Muscle of leg (tissue), 11 donors: ENCODE results near the gene LRRC3. TPM values are rescaled to one million over a fixed set of nuclear protein-coding genes. Genes with fewer than 3 reads are reported as not detected.
A peak's percentile ranks its signal among the peaks of the same experiment; 100 is the strongest.

Experiments
- DNase-seq: peaks from one replicate; pipeline ENCODE4 v3.0.0; 2013
- H3K27ac ChIP-seq: one replicate; pipeline ENCODE4 v1.5.1; 2013; ENCODE audit warnings: mild to moderate bottlenecking, low read length, control low read depth
- H3K27me3 ChIP-seq: one replicate; pipeline ENCODE4 v1.6.1; 2013; ENCODE audit warnings: low read length; ENCODE audit not compliant: control insufficient read depth, insufficient read depth
- H3K36me3 ChIP-seq: one replicate; pipeline ENCODE4 v1.6.1; 2013; ENCODE audit warnings: low read length; ENCODE audit not compliant: control insufficient read depth, insufficient read depth
- H3K4me1 ChIP-seq: one replicate; pipeline ENCODE4 v1.6.1; 2013; ENCODE audit warnings: low read length; ENCODE audit not compliant: control insufficient read depth, insufficient read depth
- H3K4me3 ChIP-seq: one replicate; pipeline ENCODE4 v1.5.1; 2013; ENCODE audit warnings: low read length, control low read depth
- H3K9me3 ChIP-seq: replicated peaks from 2 replicates; pipeline ENCODE4 v1.6.1; 2013; ENCODE audit warnings: low read depth, low read length; ENCODE audit not compliant: control insufficient read depth
- WGBS: methylation state at CpG from one replicate; pipeline ENCODE4 v1.1.5; 2013; ENCODE audit warnings: missing lambda C conversion rate; ENCODE audit not compliant: insufficient coverage; 5-methylcytosine and 5-hydroxymethylcytosine counted together
- polyA plus RNA-seq, 8 donors: library from polyadenylated mRNA; unstranded; fragments of 120-200 nt; gene quantifications; one replicate each; pipeline versions ENCODE4 v1.2.1 to v1.2.3, GENCODE V29; 2013; ENCODE audit warnings: inconsistent platforms in 1 of 8, low replicate concordance in 1 of 8; ENCODE audit not compliant: insufficient read length in 8 of 8, insufficient read depth in 1 of 8
- total RNA-seq: library from RNA; stranded (reverse); fragments of 120-200 nt; gene quantifications from one replicate; pipeline ENCODE4 v1.2.4, GENCODE V29; 2013

Gene LRRC3
- total and polyA plus RNA-seq, 9 donors, result 0.98 to 4.2 (median 2.5) TPM

DNA sequence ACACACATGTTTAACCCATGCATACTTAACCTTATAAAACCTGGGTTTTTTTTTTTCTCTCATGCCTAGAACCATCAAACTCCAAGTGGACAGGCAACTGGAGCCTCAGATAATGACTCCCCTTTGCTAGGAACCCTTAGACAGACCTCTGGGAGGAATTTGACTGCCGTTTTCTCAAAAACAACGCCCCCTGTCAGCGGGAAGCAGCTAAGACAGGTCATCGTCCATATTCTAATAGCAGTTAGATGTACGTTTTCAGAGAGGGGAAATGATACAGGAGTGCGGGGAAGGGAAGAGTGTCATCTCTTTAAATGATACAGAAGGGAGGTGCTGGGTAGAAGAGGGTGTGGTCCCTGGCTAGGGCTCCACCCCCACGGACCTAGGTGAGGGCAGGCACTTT lies 34.7 kb downstream of the LRRC3 start:
- Histone ChIP-seq H3K9me3 (peaks cover 16% of the 10 kb centered on the region), H3K36me3 (no peaks in the 10 kb centered on the region), H3K27me3 (peaks cover 8% of the 10 kb centered on the region), H3K4me3 (no peak overlapping the region), H3K27ac (no peak overlapping the region), H3K4me1 (no peaks in the 10 kb centered on the region)
- WGBS, result 31% methylated on average over 3 of the region's 7 CpGs
- DNase-seq, result no peak

DNA sequence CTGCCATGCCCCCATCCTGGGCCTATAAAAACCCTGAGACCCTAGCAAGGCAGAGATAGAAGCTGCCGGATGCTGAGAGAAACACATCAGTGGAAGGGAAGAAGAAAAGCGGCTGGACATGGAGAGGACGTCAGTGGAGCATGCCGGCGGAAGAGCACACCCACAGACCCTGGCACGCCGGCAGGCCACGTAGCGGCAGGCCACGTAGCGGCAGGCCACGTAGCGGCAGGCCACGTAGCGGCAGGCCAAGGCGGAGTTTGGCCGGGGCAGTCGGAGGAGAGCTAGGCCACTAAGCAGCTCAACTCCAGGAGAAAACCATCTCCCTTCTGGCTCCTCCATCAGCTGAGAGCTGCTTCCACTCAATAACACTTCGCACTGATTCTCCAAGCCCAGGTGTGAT lies 35.1 kb downstream of the LRRC3 start:
- Histone ChIP-seq H3K9me3 (peaks cover 16% of the 10 kb centered on the region), H3K4me1 (no peaks in the 10 kb centered on the region), H3K27me3 (peaks cover 5% of the 10 kb centered on the region), H3K27ac (no peak overlapping the region), H3K4me3 (no peak overlapping the region), H3K36me3 (no peaks in the 10 kb centered on the region)
- no peak for DNase-seq
- 94% methylated on average over 18 of the region's 19 CpGs for WGBS

DNA sequence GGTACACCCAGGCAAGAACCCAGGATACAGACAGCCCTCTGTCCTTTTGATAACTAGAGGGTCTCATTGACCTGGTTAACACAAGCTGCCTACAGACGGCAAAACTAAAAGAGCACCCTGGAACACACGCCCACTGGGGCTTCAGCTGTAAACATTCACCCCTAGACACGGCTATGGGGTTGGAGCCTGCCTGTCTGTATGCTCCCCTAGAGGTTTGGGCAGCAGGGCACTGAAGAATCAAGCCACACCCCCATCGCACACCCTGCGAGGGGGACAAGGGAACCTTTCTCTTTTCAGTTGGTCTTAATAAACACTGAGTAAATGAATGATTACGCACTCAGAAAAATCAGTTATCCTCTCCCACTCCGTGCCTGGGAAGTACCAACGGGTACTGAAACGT lies 35.5 kb downstream of the LRRC3 start:
- Histone ChIP-seq H3K27me3 (peaks cover 5% of the 10 kb centered on the region), H3K4me1 (no peaks in the 10 kb centered on the region), H3K36me3 (no peaks in the 10 kb centered on the region), H3K27ac (no peak overlapping the region), H3K9me3 (peaks cover 16% of the 10 kb centered on the region), H3K4me3 (no peak overlapping the region)
- 100% methylated on average over 1 of the region's 9 CpGs for WGBS
- DNase-seq, result no peak

DNA sequence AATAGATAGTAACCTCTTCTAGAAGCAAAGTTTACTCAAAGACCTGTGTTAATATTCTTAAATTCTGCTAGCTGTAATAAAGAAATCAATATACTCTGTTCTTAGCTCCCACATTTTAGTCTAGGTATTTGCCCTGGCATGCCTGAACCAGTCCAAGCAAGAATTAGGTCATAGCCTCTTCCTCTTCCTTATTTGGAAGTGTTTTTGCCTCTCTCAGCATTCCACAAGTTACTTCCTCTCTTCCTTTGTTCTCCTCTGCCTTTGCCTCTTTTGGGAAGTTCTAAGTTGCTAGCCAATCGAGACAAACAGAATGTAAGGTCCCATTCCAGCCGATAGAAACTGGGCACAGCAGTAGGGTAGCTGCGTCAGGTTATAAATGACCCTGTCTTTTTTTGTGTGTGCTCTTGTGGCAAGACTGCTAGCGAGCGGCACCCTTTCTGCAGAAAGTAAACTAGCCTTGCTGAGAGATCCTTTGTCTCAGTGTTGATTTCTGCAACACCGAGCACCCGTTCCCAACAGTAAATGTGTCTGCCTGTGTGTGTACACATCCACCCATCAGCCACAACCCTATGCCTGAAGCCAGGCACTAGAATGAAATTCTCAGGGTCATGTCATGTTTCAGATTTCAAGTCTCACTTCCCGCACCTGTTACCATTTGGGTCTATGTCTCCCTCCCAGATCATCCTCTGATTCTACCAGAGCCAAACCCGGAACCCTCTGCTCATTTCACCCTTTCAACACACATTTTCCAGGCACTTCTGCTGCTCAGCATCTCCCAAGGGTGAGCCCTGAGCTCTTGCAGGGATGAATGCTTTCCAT lies 37.5 kb downstream of the LRRC3 start:
- 87% methylated on average over 6 of the region's 9 CpGs for WGBS
- H3K4me1 ChIP-seq, result peaks cover 17% of the 10 kb centered on the region
- no peak overlapping the region for H3K27ac ChIP-seq
- H3K9me3 ChIP-seq, result peaks cover 16% of the 10 kb centered on the region
- no peak overlapping the region for H3K4me3 ChIP-seq
- peaks cover 11% of the 10 kb centered on the region for H3K27me3 ChIP-seq
- DNase-seq, result no peak
- no peaks in the 10 kb centered on the region for H3K36me3 ChIP-seq

DNA sequence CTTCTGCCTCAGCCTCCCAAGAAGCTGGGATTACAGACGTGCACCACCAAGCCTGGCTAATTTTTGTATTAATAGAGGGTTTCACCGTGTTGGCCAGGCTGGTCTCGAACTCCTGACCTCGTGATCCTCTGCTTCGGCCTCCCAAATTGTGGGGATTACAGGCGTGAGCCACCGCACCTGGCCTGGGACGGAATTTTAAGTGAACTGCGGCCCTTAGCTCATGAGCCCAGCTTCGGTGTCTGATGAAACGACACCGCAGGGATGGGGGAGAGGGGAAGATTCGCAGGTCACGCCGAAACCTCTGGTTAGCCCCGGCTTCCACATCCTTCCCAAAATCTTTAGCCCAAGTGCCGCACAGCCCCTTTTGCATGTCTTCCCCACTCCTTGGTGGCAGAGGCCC lies 39.1 kb downstream of the LRRC3 start:
- Histone ChIP-seq H3K27ac (no peak overlapping the region), H3K27me3 (peaks cover 16% of the 10 kb centered on the region), H3K36me3 (no peaks in the 10 kb centered on the region), H3K9me3 (peaks cover 16% of the 10 kb centered on the region), H3K4me1 (peaks cover 19% of the 10 kb centered on the region), H3K4me3 (no peak overlapping the region)
- no peak for DNase-seq
- 93% methylated on average over 8 of the region's 17 CpGs for WGBS

DNA sequence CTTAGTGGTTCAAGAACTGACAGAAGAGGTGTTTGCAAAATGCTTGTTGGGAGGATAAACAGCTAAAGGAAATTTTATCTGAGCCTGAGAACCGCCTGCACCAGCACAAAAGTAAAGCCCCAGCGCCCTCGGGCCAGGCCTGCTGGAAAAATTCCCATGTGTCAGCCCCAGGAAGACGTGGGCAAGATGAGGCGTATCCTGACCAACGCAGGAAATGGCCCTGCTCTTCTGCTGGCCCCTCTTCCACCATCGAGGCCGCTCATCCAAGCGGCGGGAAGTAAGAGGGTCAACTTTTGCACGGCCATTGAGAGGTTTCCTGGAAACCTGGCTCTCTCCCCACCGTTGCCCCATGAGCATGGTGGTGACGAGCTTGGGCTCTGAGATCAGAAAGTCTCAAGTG lies 39.6 kb downstream of the LRRC3 start:
- Histone ChIP-seq H3K27ac (no peak overlapping the region), H3K27me3 (peaks cover 16% of the 10 kb centered on the region), H3K9me3 (peaks cover 16% of the 10 kb centered on the region), H3K36me3 (no peaks in the 10 kb centered on the region), H3K4me3 (no peak overlapping the region), H3K4me1 (peaks cover 19% of the 10 kb centered on the region)
- 91% methylated on average over 13 of the region's 13 CpGs for WGBS
- DNase-seq, result no peak

DNA sequence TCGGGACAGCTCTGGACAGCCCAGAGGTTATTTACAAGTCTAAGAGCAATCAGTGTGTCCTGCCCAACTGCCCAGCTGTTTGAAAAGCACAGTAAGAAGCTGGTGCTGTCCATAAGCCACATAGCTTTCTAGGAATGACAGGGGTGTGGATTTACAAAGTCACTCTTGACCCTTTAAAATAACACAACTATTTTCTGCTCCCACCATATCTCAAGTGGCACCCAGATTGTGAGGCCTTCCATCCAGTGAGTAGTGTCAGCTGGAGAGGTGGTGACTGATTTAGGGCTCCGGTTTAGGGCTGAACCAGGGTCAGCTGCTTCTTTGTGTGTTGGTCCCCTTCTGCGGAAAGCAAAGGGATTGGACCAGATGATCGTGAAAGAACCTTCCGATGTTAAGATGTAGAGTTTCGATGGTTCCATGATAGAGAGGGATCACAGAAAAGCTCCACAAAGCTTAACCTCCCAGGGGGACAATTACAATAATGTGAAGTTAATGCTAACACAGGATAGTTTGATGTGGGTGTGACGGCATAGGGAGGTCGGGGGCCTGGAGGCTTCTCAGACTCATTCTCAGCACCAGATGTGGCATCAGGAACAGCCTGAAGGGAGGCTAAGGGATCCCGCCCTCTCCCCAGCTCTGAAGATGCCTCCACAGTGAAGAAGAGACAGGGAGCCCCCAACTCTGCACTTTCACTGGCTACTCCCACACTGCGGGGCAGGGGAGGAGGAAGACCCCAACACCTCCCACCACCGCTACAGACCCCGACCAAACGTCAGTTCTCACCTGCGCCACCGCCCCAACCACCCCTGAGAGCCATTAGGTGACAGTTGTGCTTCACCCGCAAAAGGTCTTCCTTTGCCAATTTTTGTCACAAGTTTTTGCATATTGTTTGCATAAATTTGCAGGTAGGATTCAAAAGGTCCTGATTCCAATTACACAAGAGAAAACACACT lies 40.6 kb downstream of the LRRC3 start:
- Histone ChIP-seq H3K9me3 (peaks cover 16% of the 10 kb centered on the region), H3K36me3 (no peaks in the 10 kb centered on the region), H3K4me1 (peaks cover 19% of the 10 kb centered on the region), H3K27me3 (peaks cover 16% of the 10 kb centered on the region), H3K27ac (no peak overlapping the region), H3K4me3 (no peak overlapping the region)
- 68% methylated on average over 7 of the region's 16 CpGs for WGBS
- no peak for DNase-seq

DNA sequence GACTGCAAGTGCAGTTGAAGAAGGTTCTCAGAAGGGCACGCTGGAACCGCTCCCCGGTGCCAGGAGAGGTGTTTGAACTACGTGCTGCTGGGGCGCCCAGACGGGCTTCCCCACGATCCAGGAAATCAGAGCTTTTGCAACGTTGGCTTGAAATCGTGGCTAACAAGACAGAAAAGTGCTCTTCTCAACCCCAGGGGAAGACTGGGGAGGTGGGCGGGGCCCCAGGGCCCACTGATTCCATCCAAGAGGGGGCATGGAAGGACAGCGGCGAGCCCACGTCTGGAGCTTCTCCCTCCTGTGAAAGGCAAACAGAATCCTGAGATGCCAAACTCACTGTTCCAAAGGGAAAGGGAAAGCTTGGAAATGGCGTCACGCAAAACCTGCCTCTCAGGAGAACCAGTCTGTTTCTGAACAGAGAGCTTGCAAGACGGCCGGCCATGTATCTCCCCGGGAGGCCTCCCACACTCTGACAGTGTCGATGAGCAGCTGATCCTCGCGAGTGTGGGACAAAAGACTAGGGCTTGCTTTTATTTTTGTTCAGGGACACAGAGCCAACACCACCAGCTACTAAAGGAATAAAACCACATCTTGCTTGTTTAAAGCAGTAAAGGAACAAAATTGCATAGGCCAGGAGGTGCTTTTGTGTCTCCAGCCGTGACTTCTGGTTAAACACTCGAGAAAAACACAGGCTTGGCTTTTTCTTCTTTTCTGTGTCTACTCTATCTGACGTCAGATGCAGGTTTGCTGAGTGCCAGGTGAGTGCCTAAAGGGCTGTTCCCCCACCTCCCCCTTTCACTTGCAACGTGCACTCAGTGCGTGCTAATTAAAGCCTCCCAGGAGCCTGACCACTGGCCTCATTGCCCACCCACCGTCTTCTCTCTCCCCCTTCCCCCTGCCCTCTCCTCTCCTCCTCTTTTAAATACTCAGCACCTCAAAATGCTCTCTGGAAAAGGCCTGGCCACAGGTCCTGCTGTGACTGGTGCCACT lies 41.5 kb downstream of the LRRC3 start:
- H3K4me1 ChIP-seq, result peaks cover 19% of the 10 kb centered on the region
- DNase-seq, result peak; percentile 27
- 33% methylated on average over 23 of the region's 27 CpGs for WGBS
- no peak overlapping the region for H3K27ac ChIP-seq
- H3K27me3 ChIP-seq, result peaks cover 15% of the 10 kb centered on the region
- H3K9me3 ChIP-seq, result peaks cover 16% of the 10 kb centered on the region
- H3K4me3 ChIP-seq, result no peak overlapping the region
- H3K36me3 ChIP-seq, result no peaks in the 10 kb centered on the region

DNA sequence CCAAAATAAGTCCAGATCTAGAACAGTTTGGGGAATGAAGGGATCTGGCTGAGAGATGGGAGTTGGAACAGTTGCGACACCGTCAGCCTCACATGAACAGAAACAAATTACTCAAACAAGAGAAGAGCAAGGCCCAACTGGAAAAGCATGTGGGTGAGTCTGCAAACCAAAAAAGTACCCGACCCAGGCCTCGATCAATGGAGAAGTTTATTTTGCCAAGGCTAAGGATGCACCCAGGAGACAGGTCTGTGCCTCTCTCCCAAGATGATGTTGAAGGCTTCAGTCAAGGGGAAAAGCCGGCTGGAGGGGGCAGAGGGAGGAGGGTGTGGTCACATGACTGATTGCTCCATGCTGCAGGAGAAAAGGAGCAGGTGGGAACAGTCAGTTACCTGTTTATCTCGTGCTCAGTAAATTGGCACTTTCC lies 42.4 kb downstream of the LRRC3 start:
- H3K27ac ChIP-seq, result no peak overlapping the region
- peaks cover 14% of the 10 kb centered on the region for H3K27me3 ChIP-seq
- H3K36me3 ChIP-seq, result no peaks in the 10 kb centered on the region
- no peak overlapping the region for H3K4me3 ChIP-seq
- peak; percentile 25 for DNase-seq
- peaks cover 19% of the 10 kb centered on the region for H3K4me1 ChIP-seq
- peaks cover 8% of the 10 kb centered on the region for H3K9me3 ChIP-seq
- WGBS, result 29% methylated on average over 2 of the region's 6 CpGs
